Endothelial cell of umbilical vein (primary cell): ENCODE measurements around the gene DBP. TPM values are rescaled to one million over a fixed set of nuclear protein-coding genes. Genes with fewer than 3 reads are reported as not detected.
"Not testable (repeated sequence)": the region's sequence is repeated elsewhere in the genome, so short reads cannot be mapped to it uniquely, and the experiment has no call there.

Experiments
- Bru-seq: library from RNA; stranded (reverse); fragments of 400-500 nt; gene quantifications from one replicate; lab custom pipeline; 2021; lab: Mats Ljungman, UMichigan
- BruChase-seq, 2 experiments: library from RNA; stranded (reverse); fragments of 400-500 nt; gene quantifications; one replicate each; lab custom pipeline; 2021; lab: Mats Ljungman, UMichigan
- BruUV-seq: library from RNA; stranded (reverse); fragments of 400-500 nt; replicated peaks from 2 replicates; lab custom pipeline; 2021; lab: Mats Ljungman, UMichigan
- CTCF ChIA-PET: fragments of 300-600, 350-600 bp; sonication (Branson Sonifier 250); formaldehyde crosslinking; loops from one replicate; lab custom pipeline; 2021; ENCODE audit warnings: antibody characterized with exemption, inconsistent platforms; lab: Charles Lee
- POLR2A ChIA-PET: fragments of 300-600, 350-600 bp; sonication (Branson Sonifier 250); formaldehyde crosslinking; loops from one replicate; lab custom pipeline; 2021; ENCODE audit warnings: antibody characterized with exemption, inconsistent platforms; lab: Charles Lee
- DNase-seq: peaks from one replicate; pipeline ENCODE4 v3.0.0-alpha.2; 2011; ENCODE audit warnings: low read depth, low spot score
- FAIRE-seq: peaks from 2 replicates; lab custom pipeline; 2011; peaks lifted over from hg19 to GRCh38; lab: Jason Lieb, UNC
- H2AFZ ChIP-seq: 2 replicates; pipeline ENCODE4 v1.6.0; 2012; ENCODE audit warnings: low read depth, low read length, control low read depth, inconsistent platforms
- H3K27ac ChIP-seq: 2 replicates; pipeline ENCODE4 v1.5.1; 2011; ENCODE audit warnings: low read depth, mild to moderate bottlenecking, control low read depth, low read length, moderate library complexity; ENCODE audit not compliant: insufficient read depth
- H3K27me3 ChIP-seq, 2 experiments: 2 replicates each; pipeline versions ENCODE4 v1.6.0 to v1.6.1; 2011; ENCODE audit warnings: low read length in 2 of 2, mixed read lengths in 1 of 2; ENCODE audit not compliant: control insufficient read depth in 2 of 2, insufficient read depth in 2 of 2
- H3K36me3 ChIP-seq, 2 experiments: 2 replicates in 1 of 2; 3 replicates in 1 of 2; pipeline ENCODE4 v1.5.1; 2011; ENCODE audit warnings: low read length in 2 of 2, mild to moderate bottlenecking in 1 of 2, moderate library complexity in 1 of 2; ENCODE audit not compliant: control insufficient read depth in 2 of 2, insufficient read depth in 2 of 2; ENCODE audit errors: extremely low read depth in 1 of 2
- H3K4me1 ChIP-seq: 3 replicates; pipeline ENCODE4 v1.5.1; 2011; ENCODE audit warnings: mild to moderate bottlenecking, low read length; ENCODE audit not compliant: control insufficient read depth, insufficient read depth; ENCODE audit errors: extremely low read depth
- H3K4me2 ChIP-seq: 2 replicates; pipeline ENCODE4 v1.6.1; 2011; ENCODE audit warnings: low read length, control low read depth, mixed read lengths; ENCODE audit not compliant: insufficient read depth
- H3K4me3 ChIP-seq, 3 experiments: fragments of 200-600 bp in 1 of 3; sonication (generic), shearing (Covaris generic) in 1 of 3; replicated peaks in 1 of 3; 2 replicates each; pipeline ENCODE4 v1.5.1; 2011 to 2016; ENCODE audit warnings: control low read depth in 3 of 3, low read length in 3 of 3, mild to moderate bottlenecking in 2 of 3, inconsistent platforms in 1 of 3, low read depth in 1 of 3, moderate library complexity in 1 of 3; ENCODE audit not compliant: insufficient read depth in 1 of 3
- H3K79me2 ChIP-seq: 2 replicates; pipeline ENCODE4 v1.6.0; 2012; ENCODE audit warnings: low read length, inconsistent platforms; ENCODE audit not compliant: control insufficient read depth, insufficient read depth
- H3K9ac ChIP-seq: replicated peaks from 2 replicates; pipeline ENCODE3; 2011; ENCODE audit warnings: low read length, control low read depth; ENCODE audit not compliant: insufficient read depth; ENCODE audit errors: extremely low read depth
- H3K9me1 ChIP-seq: replicated peaks from 3 replicates; pipeline ENCODE4 v1.6.0; 2011; ENCODE audit warnings: mild to moderate bottlenecking, low read length; ENCODE audit not compliant: control insufficient read depth, insufficient read depth; ENCODE audit errors: extremely low read depth
- H3K9me3 ChIP-seq: replicated peaks from 2 replicates; pipeline ENCODE4 v1.5.1; 2012; ENCODE audit warnings: low read length, inconsistent platforms; ENCODE audit not compliant: control insufficient read depth, insufficient read depth
- H4K20me1 ChIP-seq: replicated peaks from 2 replicates; pipeline ENCODE3; 2011; ENCODE audit warnings: mild to moderate bottlenecking, low read length; ENCODE audit not compliant: control insufficient read depth, insufficient read depth; ENCODE audit errors: extremely low read depth
- EZH2 ChIP-seq: IDR thresholded peaks from 2 replicates; pipeline ENCODE4 v1.6.1; 2012; ENCODE audit warnings: borderline replicate concordance, low read depth, mild to moderate bottlenecking, moderate library complexity, low read length, inconsistent platforms; ENCODE audit not compliant: severe bottlenecking
- FOS ChIP-seq: IDR thresholded peaks from 2 replicates; pipeline ENCODE4 v1.6.1; 2011; ENCODE audit warnings: mild to moderate bottlenecking, low read length, moderate library complexity, borderline replicate concordance; ENCODE audit not compliant: insufficient read depth
- GATA2 ChIP-seq: IDR thresholded peaks from 2 replicates; pipeline ENCODE4 v1.7.0; 2011; ENCODE audit warnings: low read depth, mild to moderate bottlenecking, moderate library complexity, mixed read lengths, low read length; ENCODE audit not compliant: insufficient read length, insufficient read depth
- MAX ChIP-seq: IDR thresholded peaks from 2 replicates; pipeline ENCODE4 v1.6.1; 2011; ENCODE audit not compliant: insufficient read depth, insufficient read length
- MYC ChIP-seq: IDR thresholded peaks from one replicate; pipeline ENCODE4 v1.6.1; 2011; ENCODE audit warnings: mild to moderate bottlenecking, low read depth, low read length
- POLR2AphosphoS5 ChIP-seq: IDR thresholded peaks from 2 replicates; pipeline ENCODE4 v1.6.1; 2012; ENCODE audit warnings: low read depth, mild to moderate bottlenecking, control low read depth, low read length, moderate library complexity; ENCODE audit not compliant: insufficient read depth
- dilution Hi-C: fragments of 300-500 bp; cut with MboI; formaldehyde crosslinking; loops from one replicate; pipeline ENCODE4 v1.15.0; 2019; ENCODE audit warnings: low sequenced_read_pairs; ENCODE audit not compliant: extremely low pct_ligation_motif_present
- intact Hi-C: fragments of 100-400 bp; cut with micrococcal nuclease; formaldehyde crosslinking; loops from one replicate; pipeline ENCODE4 v1.10.0; 2022
- long read RNA-seq: library from polyadenylated mRNA; stranded (forward); transcript quantifications from one replicate; pipeline ENCODE4 v2.0.0, GENCODE V29; 2021
- polyA minus RNA-seq, 3 experiments: library from RNA; depleted of rRNA, polyadenylated mRNA; stranded (reverse); fragments of >200 nt; gene quantifications; 1 replicate in 1 of 3; 2 replicates in 2 of 3; pipeline ENCODE4 v1.2.3, GENCODE V29; 2011
- polyA plus RNA-seq, 4 experiments: library from polyadenylated mRNA; depleted of rRNA in 3 of 4; stranded (reverse) in 3 of 4; unstranded in 1 of 4; fragments of >200 nt; gene quantifications; 2 replicates each; pipeline versions ENCODE4 v1.2.1 to v1.2.3, GENCODE V29; 2011 to 2012; ENCODE audit warnings: missing spikeins in 1 of 4
- total RNA-seq: library from RNA; stranded (reverse); gene quantifications from 2 replicates; pipeline ENCODE4 v1.2.3, GENCODE V29; 2021
- TF ChIP-seq, protein P1 (sequence below), 2 donors: IDR thresholded peaks; 1 replicate in 1 of 2; 2 replicates in 1 of 2; pipeline ENCODE4 v1.5.1; 2011; ENCODE audit warnings: low read length in 2 of 2, mild to moderate bottlenecking in 2 of 2, moderate library complexity in 2 of 2, control low read depth in 1 of 2, inconsistent platforms in 1 of 2, low read depth in 1 of 2; ENCODE audit not compliant: insufficient read depth in 1 of 2; ENCODE audit errors: extremely low read depth in 1 of 2

The DBP gene
- 0.78 and 1.5 TPM in 2 replicates for total RNA-seq
- 1.8 and 2.0 TPM in 2 replicates for polyA plus RNA-seq
- polyA plus RNA-seq (2011; cell fraction: cytosol; rRNA removed): 0.80 and 1.8 TPM in 2 replicates
- 0.43 and 0.76 TPM in 2 replicates for polyA plus RNA-seq (2011; cell fraction: nucleus; rRNA removed)
- 0.75 and 1.6 TPM in 2 replicates for polyA plus RNA-seq (2012)
- polyA minus RNA-seq: 0.68 TPM in 1 of 2 replicates, not detected in the other
- polyA minus RNA-seq (2011; cell fraction: cytosol; rRNA and poly(A)+ RNA removed): 9.1 TPM
- 0.29 and 0.48 TPM in 2 replicates for polyA minus RNA-seq (2011; cell fraction: nucleus; rRNA and poly(A)+ RNA removed)
- Bru-seq, nascent RNA: percentile 21 among the genes with signal in this experiment
- BruChase-seq, experiment 1, labeled RNA remaining after a 6-hour chase: percentile 21 among the genes with signal in this experiment
- BruChase-seq, experiment 2, labeled RNA remaining after a 2-hour chase: percentile 10 among the genes with signal in this experiment
- long read RNA-seq, partial matches to known transcripts: 0 of 1 reads
- long read RNA-seq, other reads (novel, unspliced or antisense): 0 of 1 reads

DNA sequence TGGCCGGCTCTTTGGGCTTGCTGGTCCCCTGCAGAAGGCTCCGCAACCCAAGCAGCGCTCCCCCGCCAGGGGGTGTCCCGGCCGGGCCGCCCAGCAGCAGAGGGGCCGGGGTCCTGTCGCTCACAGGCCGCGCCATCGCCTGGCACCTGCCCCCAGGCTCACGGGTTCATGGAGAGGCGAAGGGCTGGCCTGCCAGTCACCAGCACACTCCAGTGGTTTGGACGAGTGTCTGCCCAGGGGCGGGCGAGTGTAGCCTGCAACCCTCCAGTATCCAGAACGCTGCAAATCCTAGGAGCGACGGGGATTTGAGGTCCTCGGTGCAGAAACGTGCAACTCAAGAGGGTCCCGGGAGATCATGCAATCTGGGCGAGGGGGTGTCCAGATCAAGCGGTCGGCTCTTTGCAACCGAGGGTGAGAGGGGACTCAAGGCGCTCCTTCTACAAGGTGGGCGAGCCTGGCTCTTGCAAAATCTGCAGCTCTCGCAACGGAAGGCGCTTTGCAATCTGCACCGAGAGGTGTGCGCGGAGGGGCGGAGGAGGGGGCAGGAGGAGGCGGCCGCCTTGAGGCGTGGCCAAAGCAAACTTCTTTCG, at the start of gene DBP:
Gene DBP, minus strand, starts transcription at position 521 of the 590 bp plus-strand sequence. Its CDS starts 385 bp downstream, at position 136.
- H3K9ac ChIP-seq: peak within 1 kb of the TSS; percentile 45

DNA sequence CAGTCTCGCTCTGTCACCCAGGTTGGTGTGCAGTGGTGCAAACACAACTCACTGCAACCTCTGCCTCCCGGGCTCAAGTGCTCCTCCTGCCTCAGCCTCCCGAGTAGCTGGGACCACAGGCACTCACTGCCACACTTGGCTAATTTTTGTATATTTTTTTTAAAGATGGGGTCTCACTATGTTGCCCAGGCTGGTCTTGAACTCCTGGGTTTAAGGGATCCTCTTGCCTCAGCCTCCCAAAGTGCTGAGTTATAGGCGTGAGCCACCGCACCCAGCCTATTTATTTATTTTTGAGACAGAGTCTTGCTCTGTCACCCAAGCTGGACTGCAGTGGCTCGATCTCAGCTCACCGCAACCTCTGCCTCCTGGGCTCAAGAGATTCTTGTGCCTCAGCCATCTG, 49.5 kb upstream of the DBP start:
- POLR2A ChIA-PET: not testable (repeated sequence)

More for the DNA sequence above, at the start of gene DBP:
- dilution Hi-C loops: no loop called here
- Histone ChIP-seq H3K27me3 (peaks cover 3 to 13% of the 10 kb centered on the region in 2 experiments), H3K4me1 (peaks cover 26% of the 10 kb centered on the region), H3K9me3 (no peaks in the 10 kb centered on the region), H3K27ac (no peak within 1 kb of the TSS), H3K4me3 (peak within 1 kb of the TSS in 2 of 3 experiments; percentile 30 to 34), H3K36me3 (no peaks in the 10 kb centered on the region), H3K9me1 (no peaks in the 10 kb centered on the region), H2AFZ (peak within 1 kb of the TSS; percentile 76), H3K4me2 (peak within 1 kb of the TSS; percentile 49), H4K20me1 (no peaks in the 10 kb centered on the region), H3K79me2 (no peaks in the 10 kb centered on the region)
- intact Hi-C loops: loop anchor here (1.0 to 10.0 kb wide), 3 partner anchors 18 to 358 kb away; partner anchors contain the start of genes GYS1, RPL18, RUVBL2 and SPHK2
- POLR2A ChIA-PET: no interaction called here
- no peak for DNase-seq
- BruUV-seq: no TSS peak
- CTCF ChIA-PET: no interaction called here
- FAIRE-seq: no peak
- TF ChIP-seq POLR2AphosphoS5: no peak
- no peak for TF ChIP-seq GATA2
- no peak for TF ChIP-seq MAX
- no peak for TF ChIP-seq FOS
- peak; percentile 43 for TF ChIP-seq EZH2
- no peak for TF ChIP-seq MYC
- TF ChIP-seq, protein P1, sequence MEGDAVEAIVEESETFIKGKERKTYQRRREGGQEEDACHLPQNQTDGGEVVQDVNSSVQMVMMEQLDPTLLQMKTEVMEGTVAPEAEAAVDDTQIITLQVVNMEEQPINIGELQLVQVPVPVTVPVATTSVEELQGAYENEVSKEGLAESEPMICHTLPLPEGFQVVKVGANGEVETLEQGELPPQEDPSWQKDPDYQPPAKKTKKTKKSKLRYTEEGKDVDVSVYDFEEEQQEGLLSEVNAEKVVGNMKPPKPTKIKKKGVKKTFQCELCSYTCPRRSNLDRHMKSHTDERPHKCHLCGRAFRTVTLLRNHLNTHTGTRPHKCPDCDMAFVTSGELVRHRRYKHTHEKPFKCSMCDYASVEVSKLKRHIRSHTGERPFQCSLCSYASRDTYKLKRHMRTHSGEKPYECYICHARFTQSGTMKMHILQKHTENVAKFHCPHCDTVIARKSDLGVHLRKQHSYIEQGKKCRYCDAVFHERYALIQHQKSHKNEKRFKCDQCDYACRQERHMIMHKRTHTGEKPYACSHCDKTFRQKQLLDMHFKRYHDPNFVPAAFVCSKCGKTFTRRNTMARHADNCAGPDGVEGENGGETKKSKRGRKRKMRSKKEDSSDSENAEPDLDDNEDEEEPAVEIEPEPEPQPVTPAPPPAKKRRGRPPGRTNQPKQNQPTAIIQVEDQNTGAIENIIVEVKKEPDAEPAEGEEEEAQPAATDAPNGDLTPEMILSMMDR (IDR thresholded peaks at IDR 0.05; ENCODE audit: extremely low read depth in 1 of 2, insufficient read depth in 1 of 2, low read depth in 1 of 2, low read length in 2 of 2): peak; percentile 3 to 9

More for the DNA sequence above, 49.5 kb upstream of the DBP start:
- H3K79me2 ChIP-seq, H3K9me1 ChIP-seq, H3K4me1 ChIP-seq, H3K27me3 ChIP-seq, H4K20me1 ChIP-seq, H3K36me3 ChIP-seq, BruUV-seq, FAIRE-seq, H3K9me3 ChIP-seq, H3K27ac ChIP-seq, dilution Hi-C loops, H3K4me2 ChIP-seq, DNase-seq, H2AFZ ChIP-seq, H3K9ac ChIP-seq, H3K4me3 ChIP-seq, intact Hi-C loops: not testable (repeated sequence)
- CTCF ChIA-PET: interaction anchor here (1.4 to 2.2 kb wide), 2 partner anchors 12 to 13 kb away, joined by 3 to 11 read pairs; no protein-coding TSS in a partner anchor
